GM18873 (cell line): Measurements from ENCODE around the gene NEUROG1.
"Not testable (repeated sequence)": the region's sequence is repeated elsewhere in the genome, so short reads cannot be mapped to it uniquely, and the experiment has no call there.

Experiments
- ATAC-seq: cut with Tn5 transposase; IDR thresholded peaks from one replicate; pipeline ENCODE4 v1.9.1; 2021; ENCODE audit warnings: mild to moderate bottlenecking, moderate library complexity, moderate number of reproducible peaks; ENCODE audit not compliant: unreplicated experiment, low FRiP score

NEUROG1 gene

DNA sequence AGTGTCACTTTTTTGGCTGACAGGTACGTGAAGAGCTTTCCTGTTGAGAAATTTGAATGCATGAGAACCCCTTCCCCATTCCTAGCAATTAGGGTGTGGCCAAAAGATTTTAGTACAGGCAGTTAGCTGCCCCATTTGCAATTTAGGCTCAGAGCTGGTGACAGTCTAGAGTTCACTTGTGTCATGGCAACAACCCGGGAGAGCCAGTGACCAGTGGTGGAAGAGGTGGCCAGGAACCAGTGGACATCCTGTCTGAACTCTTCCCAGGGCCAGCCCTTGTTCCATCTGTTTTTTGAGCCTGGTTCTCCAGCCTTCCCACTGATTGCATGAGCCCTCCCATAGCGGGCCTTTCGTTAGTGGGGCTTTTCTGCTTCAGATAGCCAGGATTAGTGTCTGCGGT lies 2.5 kb upstream of the NEUROG1 start:
- ATAC-seq = no peak

DNA sequence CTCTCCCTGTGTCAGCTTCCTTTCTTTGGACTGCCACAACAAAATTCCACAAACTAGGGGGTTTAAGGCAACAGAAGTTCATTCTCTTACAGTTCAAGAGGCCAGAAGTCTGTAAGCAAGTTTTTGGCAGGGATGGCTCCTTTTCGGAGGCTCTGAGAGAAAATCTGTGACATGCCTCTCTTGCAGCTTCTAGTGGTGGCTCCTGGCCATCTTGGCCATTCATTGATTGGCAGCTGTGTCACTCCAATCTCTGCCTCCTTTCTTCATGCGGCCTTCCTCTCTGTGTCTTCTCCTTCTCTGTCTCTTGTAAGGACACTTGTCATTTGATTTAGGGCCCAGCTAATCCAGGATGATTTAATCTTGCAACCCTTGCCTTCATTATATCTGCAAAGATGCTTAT lies 2.0 kb upstream of the NEUROG1 start:
- no peak for ATAC-seq

DNA sequence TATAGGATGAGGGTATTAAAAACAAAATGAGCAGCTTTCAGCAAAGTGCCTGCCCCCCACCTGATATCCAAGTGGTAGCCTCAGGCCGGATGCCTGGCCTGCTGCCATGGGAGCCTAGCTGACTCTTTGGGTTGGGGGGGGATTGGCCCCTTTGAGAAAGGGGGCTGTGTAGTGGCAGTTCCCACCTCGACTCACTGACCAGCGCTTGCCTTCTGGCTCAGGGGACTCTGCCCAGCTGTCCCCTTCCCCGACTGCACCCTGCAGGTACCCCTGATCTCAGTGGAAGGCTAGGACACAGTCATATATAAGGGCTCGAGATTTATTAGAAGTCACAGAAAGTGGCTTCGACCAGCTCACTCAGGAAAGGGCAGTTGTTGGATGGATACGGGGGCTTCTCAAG lies 1.5 kb upstream of the NEUROG1 start:
- ATAC-seq = no peak

DNA sequence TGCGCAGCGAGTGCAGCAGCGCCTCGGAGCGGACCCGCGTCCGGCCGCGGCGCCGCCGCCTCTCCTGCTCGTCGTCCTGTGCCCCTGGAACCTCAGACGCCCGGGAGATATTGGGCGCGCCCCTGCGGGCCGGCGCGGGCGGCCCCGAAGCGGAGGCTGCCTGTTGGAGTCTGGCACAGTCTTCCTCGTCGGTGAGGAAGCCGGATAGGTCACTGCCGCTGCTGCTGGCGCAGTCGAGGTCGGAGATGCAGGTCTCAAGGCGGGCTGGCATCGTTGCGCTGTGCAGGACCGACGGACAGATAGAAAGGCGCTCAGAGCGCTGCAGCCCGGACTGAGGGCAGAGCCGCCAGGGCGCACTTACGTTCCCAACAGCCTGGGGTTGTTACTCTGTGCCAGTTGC lies 344 bp downstream of the NEUROG1 start:
- ATAC-seq = no peak

DNA sequence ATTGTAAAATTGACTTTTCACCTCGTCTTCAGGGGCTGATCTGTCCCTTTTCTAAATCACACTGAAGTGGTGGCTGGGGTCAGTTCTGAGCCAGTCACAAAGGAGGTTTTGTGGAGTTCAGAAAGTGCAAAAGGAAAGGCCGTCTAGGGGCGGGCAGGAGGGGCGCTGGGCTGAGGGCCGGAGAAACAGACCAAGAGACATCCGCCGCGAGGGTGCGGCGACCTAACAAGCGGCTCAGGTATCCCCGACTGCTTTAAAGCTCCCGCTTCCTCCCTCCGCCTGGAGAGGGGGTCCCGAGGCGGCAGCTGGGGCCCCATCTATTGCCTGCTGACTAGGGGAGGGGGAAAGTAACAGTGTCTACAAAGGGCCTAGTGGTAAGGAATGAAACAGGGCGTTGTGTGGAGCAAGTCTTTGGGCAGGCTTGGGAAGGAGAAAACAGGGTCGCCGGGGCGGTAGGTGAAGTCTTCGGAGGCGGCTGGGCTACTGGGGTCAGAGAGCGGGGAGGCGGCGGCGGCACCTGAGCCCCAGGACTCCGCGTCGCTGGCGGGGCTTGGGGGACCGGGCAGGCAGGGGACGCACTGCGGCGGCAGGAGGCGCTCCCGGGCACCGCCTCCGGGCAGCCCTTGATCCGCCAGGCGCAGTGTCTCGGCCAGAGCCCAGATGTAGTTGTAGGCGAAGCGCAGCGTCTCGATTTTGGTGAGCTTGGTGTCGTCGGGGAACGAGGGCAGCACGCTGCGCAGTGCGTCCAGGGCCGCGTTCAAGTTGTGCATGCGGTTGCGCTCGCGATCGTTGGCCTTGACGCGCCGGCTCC lies 950 bp downstream of the NEUROG1 start:
- no peak for ATAC-seq

DNA sequence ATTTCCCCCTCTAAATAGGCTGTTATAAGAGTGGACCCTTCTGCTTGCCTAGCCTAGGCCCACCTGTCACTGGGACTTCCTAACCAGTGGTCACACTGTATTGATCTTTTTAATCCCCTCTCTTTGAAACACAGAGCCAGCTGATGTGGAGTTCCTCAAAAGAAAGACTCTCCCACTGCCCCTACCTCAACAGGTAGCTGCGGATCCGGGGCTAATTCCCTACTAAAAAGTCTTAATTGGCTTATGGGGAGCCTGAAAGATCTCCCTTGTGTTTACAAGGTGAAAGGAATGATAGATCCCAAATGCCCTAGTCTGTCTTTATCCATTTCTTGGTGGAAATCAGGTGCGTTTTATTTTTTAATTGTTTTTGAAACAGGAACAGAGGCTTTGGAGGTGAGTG lies 2.0 kb downstream of the NEUROG1 start:
- ATAC-seq = no peak

DNA sequence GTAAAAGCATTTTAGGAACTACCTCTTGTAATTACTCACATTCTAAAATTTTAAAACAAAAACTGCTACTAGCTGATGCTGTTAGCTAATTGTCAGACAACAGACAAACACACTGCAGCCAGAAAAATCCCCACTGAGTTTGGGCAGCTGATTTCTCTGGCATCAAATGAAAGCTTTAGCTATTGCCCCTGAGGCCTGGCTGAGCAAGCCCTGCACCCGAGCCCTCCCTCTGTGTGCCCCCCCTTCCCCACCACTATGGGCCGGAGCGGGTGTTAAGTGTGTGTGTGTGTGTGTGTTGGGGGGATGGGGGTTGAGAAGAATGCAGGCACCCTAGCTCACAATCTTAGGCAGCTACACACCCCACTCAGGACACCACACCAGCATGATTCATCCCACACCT lies 2.4 kb downstream of the NEUROG1 start:
- no peak for ATAC-seq

DNA sequence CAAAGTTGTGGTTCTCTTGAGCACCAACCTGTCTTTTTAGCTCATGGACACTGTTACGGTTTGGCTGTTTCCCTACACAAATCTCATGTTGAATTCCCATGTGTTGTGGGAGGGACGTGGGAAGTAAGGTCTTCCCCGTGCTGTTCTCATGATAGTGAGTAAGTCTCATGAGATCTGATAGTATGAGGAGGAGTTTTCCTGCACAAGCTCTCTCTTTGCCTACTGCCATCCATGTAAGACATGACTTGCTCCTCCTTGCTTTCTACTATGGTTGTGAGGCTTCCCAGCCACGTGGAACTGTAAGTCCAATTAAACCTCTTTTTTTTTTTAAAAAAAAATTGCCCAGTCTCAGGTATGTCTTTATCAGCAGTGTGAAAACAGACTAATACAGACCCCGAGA lies 6.2 kb downstream of the NEUROG1 start:
- not testable (repeated sequence) for ATAC-seq

DNA sequence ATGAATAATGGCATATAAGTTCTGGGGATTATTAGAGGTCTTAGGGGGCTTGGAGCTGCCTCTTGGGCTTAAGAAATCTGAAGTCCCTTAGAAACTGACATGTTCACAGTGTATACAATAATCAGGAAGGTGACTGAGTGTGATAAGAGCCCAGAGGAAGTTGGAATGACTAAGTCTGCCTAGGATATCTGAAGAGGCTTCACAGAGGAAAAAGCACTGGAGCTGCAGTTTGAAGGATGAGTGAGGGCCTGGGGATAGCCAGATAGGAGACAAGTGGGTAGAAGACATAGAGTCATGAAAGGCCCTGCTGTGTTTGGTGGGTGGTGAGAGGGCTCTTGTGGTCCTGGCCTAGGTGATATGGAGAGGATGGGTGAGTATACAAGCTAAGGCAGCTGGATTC lies 8.8 kb downstream of the NEUROG1 start:
- no peak for ATAC-seq

DNA sequence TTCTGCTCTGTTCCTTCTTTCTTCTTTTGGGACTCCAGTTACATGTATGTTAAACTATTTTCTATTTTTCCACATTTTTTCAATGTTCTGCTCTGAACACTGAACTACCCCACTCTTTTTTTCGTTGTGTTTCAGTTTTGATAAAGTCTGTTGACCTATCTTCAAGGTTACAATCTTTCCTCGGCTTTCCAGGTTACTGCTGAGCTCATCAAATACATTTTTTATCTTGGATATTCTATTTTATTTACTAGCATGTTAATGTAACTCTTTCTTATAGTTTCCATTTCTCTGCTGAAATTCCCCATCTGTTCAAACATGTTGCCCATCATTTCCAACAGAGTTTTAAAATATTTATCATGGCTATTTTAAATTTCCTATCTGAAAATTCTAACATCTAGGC lies 13.8 kb downstream of the NEUROG1 start:
- no peak for ATAC-seq

DNA sequence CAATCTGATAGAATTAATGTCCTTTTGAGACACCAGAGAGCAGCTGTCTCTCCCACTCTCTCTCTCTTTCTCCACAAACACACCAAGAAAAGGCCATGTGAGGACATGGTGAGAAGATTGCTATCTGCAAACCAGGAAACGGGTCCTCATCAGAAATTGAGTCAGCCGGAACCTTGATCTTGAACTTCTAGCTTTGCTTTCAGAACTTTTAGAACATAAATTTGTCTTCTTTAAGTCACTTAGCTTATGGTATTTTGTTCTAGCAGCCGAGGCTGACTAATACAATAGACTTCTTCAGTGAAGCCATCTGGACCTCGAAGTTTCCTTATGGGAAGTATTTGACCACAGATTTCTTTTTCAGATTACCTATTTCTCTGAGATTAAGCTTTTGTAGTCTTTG lies 18.1 kb downstream of the NEUROG1 start:
- no peak for ATAC-seq

DNA sequence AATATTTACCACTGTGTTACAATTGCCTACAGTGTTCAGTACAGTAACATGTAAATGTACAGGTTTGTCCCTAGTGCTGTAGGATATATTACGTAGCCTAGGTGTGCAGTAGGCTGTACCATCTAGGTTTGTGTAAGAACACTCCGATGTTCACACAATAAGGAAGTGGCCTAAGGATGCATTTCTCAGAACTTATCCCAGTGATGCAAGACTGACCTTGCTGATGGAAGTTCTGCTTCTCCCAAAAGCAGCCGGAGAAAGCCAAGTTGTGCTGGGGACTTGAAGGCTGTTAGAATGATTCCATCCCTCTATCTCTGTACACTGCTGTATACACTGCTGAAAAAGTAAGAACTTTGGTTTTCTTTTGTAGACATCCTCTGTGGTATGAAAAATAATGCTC lies 21.6 kb downstream of the NEUROG1 start:
- ATAC-seq = no peak

DNA sequence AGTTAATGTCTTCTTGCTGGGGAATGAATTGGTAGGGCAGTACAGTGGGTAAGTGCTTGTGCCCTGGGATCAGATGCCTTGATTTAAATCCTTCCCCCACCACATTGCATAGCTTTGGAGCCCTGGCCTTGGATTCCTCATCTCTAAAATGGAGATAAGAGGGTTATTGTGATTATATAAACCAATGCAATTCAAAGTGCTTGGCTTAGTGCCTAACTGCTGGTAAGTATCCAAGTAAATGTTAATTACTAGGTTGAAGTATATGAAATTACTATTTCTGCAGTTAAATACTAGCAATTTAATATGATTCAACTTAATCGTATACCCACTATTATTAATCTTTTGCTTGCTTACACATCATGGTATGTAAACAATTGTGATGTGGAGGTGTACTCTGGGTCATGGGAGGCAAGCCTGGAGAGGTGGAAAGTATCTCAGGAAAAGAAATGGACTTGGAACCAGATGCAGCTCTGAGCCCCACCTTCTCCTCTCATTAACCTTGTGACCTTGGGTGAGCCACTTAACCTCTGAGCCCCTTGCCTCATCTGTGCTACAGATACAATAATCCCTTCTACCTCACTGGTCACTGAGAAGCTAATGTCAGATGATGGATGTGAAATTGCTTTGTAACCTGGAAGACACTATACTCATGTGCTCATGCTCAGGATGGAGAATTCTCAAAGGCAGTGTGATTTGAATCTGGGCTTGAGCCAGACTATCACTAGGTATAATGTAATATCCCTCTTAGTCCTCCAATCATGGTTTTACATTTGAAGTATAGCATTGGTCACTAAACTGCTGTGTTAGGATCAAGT lies 23.8 kb downstream of the NEUROG1 start:
- ATAC-seq = no peak

DNA sequence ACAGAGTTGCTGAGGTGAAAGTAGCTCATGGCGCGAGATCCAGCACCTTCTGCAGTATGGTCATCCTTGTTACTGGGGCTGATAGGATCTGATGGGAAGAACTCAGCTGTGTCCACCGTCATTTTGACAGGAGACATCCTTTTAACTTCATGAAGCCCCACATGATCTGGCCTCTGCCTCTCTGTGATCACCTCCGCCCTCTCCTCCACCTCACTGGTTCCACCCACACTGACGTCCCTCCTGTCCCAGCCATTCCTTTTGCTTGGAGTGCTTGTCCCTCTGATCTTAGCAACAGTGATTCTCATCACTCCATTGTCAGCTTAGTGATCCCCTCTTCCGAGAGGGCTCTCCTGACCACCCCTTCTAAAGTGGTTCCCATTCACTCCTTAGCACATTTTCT lies 25.8 kb downstream of the NEUROG1 start:
- no peak for ATAC-seq

DNA sequence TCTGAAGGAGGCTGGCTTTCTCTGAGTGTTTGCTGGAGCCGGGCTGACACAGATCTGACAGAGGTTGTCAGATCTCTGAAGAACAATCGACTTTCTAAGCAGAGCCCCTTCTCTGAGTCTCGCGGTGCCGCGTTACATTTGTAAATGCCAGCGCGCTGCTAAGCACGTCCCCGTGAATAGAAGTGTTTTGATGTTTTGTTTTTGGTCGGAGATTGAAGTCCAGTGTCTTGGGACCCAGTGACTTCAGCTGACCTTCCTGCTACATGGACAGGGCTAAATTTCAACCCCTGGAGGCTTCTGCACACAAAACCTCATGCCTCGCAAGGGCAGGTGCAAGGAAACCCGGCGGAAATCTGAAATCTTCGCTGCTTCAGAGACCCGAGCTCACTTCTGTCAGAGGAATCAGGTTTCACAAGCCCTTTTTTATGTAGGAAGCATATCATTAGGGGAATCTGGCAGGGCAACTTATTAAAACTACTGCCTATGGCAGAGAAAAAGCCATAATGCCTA lies 27.2 kb downstream of the NEUROG1 start:
- ATAC-seq = no peak

DNA sequence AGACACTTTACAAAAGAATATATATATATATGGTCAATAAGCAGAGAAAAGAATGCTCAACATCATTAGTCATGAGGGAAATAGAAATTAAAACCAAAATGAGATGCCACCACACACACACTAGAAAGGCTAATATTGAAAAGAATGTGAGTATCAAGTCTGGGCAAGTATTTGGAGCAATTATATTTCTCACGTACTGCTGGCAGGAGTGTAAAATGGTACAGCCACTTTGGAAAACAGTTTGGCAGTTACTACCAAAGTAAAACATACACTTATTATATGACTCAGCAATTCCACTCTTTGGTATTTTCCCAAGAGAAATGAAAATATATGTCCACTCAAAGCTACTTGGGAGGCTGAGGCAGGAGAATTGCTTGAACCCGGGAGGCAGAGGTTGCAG lies 29.8 kb downstream of the NEUROG1 start:
- no peak for ATAC-seq

DNA sequence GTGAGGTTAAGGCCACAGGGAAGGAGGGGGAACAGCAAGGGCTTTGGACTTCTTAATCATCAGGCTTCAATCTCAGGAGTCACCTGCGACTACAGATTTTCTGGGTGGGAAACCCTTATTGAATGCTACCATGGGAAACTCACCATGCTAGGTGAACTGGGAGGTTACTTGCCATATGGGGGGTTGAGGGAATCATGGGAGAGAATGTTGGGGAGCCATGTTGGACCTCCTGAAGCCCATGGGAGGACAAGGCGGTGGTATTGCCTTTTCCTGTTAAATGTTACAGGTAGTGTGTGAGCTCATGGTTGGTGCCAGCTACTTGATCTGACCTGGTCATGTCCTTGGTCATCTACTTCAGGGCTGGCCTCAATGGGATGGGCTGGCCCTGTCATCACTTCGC lies 31.4 kb downstream of the NEUROG1 start:
- no peak for ATAC-seq

DNA sequence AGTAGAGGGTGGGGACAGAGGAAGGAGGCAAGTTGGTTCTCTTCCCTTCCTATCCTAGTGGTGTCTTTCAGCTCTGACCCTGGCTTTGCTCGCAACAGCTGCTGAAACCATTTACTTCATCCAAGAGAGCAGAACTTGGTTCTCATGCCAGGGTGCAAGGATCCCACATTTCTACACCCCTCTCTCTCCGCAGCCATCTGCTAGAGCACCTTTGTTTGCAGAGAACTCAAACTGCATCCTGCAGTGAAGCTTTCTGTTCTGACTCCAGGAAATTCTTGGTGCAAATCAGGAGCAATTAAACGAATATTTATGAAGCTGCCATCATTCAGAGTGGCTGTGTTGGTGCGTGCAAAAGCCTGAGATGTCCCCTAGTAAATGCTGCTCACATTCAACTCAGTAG lies 31.9 kb downstream of the NEUROG1 start:
- no peak for ATAC-seq

DNA sequence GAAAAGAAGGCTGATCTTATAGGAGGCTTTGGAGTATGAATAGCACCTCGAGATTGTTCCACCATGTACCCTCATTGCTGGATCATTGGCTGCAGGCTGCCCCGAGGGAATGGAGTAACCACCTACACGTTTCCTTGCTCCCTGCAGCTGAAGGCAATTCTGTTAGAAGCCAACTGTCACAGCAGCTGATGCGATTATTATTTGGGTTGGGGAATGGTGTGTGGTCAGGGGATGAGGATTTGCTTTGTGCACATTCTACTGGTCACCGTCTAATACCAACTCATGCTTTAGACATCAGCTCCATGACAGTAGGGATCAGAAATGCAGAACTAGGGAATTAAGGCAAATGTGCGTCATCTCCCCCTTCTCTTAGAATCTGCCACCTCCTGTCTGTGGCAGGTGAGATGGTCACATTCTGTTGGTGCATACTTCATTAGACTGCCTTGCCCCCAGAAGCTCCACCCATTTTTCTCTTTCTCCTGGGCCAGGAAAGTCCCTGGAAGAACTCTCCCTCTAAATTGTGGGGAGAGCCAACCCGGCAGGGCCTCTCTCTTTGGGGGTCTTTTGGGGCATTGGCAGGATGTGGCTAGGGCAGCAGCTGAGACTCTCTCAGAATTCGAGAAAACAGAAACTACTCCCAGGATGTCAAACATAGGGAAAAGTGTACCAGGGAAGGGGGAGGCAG lies 32.8 kb downstream of the NEUROG1 start:
- ATAC-seq = no peak

DNA sequence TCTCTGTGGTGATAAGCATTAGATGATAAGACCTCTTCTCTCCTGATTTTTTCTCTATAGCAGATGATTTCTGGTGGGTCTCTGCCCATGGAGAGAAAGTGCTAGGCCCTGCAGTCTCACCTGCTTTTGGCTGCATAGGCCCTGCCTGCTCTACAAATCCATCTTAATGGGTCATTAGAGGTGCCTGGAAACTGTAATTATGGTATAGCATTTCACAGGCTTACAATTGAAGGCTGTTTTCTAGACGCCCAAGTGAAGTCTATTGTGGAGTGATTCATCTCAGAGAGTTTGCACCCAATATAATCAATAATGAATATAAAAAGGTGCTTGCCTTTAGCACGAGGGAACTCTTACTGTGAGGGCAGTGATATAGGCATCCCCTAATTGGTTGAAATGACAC lies 33.8 kb downstream of the NEUROG1 start:
- ATAC-seq = no peak

DNA sequence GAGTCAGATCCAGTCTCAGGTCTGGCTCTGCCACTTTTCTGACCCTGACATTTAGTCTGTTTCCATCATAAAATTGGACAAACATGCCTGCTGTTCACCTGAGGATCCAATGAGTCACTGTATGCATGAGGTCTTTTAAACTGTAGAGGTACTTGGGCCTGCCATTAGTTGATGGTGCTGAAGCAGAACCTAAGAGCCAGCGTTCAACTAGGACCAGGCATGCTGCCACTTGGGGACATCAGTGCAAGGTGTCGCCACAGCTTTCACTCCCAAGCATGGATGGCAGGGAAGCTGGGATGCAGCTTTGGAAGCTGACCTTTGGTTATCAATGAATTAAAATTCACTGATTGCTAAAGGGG lies 37.1 kb downstream of the NEUROG1 start:
- ATAC-seq = no peak
